ENCODE data around the gene SNX5. TPM values are rescaled to one million over a fixed set of nuclear protein-coding genes. Genes with fewer than 3 reads are reported as not detected.

SNX5 gene
- total RNA-seq, 1 donor from 2014 or later: 139 TPM

GRCh38 chr20:17941826-17942196 is 26.8 kb downstream of the SNX5 start:
- no peak overlapping the region for H3K4me3 Mint-ChIP-seq
- POLR2A ChIA-PET: interaction anchor here (0.6 kb wide), 1 partner anchor 60 kb away, joined by 10 read pairs; no protein-coding TSS in a partner anchor
- no peak overlapping the region for H3K27ac Mint-ChIP-seq
- no peak for ATAC-seq (ENCODE audit: low read depth)
- no peaks in the 10 kb centered on the region for H3K27me3 Mint-ChIP-seq
- H3K9me3 Mint-ChIP-seq: no peaks in the 10 kb centered on the region
- CTCF ChIA-PET: no interaction called here
- peaks cover 50% of the 10 kb centered on the region for H3K4me1 Mint-ChIP-seq
- H3K36me3 Mint-ChIP-seq (ENCODE audit: low read depth): peaks cover 63% of the 10 kb centered on the region
- intact Hi-C loops (cut with micrococcal nuclease): loop anchor here (2.0 kb wide), 1 partner anchor 17 kb away; no protein-coding TSS in a partner anchor
- TF ChIP-seq, protein P1, sequence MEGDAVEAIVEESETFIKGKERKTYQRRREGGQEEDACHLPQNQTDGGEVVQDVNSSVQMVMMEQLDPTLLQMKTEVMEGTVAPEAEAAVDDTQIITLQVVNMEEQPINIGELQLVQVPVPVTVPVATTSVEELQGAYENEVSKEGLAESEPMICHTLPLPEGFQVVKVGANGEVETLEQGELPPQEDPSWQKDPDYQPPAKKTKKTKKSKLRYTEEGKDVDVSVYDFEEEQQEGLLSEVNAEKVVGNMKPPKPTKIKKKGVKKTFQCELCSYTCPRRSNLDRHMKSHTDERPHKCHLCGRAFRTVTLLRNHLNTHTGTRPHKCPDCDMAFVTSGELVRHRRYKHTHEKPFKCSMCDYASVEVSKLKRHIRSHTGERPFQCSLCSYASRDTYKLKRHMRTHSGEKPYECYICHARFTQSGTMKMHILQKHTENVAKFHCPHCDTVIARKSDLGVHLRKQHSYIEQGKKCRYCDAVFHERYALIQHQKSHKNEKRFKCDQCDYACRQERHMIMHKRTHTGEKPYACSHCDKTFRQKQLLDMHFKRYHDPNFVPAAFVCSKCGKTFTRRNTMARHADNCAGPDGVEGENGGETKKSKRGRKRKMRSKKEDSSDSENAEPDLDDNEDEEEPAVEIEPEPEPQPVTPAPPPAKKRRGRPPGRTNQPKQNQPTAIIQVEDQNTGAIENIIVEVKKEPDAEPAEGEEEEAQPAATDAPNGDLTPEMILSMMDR (IDR thresholded peaks at IDR 0.05): no peak
- DNase-seq: no peak

- Mint-ChIP-seq H3K27ac (no peak overlapping the region), H3K4me3 (no peak overlapping the region), H3K4me1 (peaks cover 44% of the 10 kb centered on the region), H3K27me3 (no peaks in the 10 kb centered on the region), H3K9me3 (no peaks in the 10 kb centered on the region), H3K36me3 (ENCODE audit: low read depth) (peaks cover 57% of the 10 kb centered on the region)
- TF ChIP-seq, protein P1 (IDR thresholded peaks at IDR 0.05): no peak
- CTCF ChIA-PET: interaction anchor here (1.0 to 2.7 kb wide), 2 partner anchors 15 to 404 kb away, joined by 3 to 12 read pairs; no protein-coding TSS in a partner anchor
- ATAC-seq (ENCODE audit: low read depth) (no peak), DNase-seq (no peak)
- POLR2A ChIA-PET: interaction anchor here (1.2 to 4.0 kb wide), 2 partner anchors 27 to 259 kb away, joined by 3 to 20 read pairs; partner anchors contain the start of genes MGME1, RRBP1 and SNX5
- intact Hi-C loops (cut with micrococcal nuclease): no loop called here
Observed at GRCh38 chr20:17941087-17941825, 27.3 kb downstream of the SNX5 start.

DNA sequence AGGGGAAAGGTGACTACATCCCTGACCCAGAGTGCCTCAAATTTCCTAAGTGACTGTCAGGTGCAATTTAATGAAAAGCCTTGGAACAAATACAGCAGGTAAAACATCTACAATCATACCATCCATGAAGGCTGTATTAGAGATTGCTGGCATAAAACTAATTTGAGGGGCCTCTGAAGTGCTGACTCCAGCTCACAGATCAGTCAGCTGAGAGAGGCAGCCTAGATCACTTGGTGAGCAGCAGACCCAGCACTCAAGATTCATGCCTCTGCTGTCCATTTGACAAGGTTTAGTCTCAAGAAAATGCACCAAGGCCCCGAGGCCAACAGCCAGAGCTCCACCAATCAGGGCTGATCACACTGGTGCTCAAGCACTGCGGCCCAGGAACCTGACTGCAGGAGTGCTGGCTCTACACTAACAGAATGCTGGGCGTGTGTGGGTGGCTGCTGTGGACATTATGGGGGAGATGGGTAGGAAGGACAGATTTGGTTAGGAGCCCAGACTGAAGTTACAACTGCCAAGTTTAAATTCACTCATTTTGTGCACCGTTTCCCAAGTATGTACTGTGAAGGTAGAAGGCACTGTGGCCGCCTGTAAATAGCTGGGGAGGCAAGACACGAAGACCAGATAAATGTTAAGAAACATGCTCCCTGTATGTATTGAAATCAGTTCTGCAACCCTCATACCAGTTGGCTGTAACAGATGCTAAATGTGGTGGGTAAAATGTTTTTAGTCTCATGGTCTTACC is 28.2 kb downstream of the SNX5 start:
- H3K27ac Mint-ChIP-seq: peak overlapping the region; percentile 27
- H3K27me3 Mint-ChIP-seq: no peaks in the 10 kb centered on the region
- H3K36me3 Mint-ChIP-seq (ENCODE audit: low read depth): peaks cover 49% of the 10 kb centered on the region
- no peaks in the 10 kb centered on the region for H3K9me3 Mint-ChIP-seq
- TF ChIP-seq, protein P1 (IDR thresholded peaks at IDR 0.05): no peak
- H3K4me3 Mint-ChIP-seq: no peak overlapping the region
- CTCF ChIA-PET: interaction anchor here (1.0 to 2.7 kb wide), 2 partner anchors 16 to 403 kb away, joined by 3 to 12 read pairs; no protein-coding TSS in a partner anchor
- no peak for ATAC-seq (ENCODE audit: low read depth)
- POLR2A ChIA-PET: interaction anchor here (1.2 to 4.0 kb wide), 2 partner anchors 28 to 258 kb away, joined by 3 to 20 read pairs; partner anchors contain the start of genes MGME1, RRBP1 and SNX5
- intact Hi-C loops (cut with micrococcal nuclease): no loop called here
- DNase-seq: no peak
- peaks cover 40% of the 10 kb centered on the region for H3K4me1 Mint-ChIP-seq

GRCh38 chr20:17939622-17940223 is 28.9 kb downstream of the SNX5 start:
- peaks cover 35% of the 10 kb centered on the region for H3K4me1 Mint-ChIP-seq
- no peak overlapping the region for H3K4me3 Mint-ChIP-seq
- ChIA-PET POLR2A (interaction anchor here (0.9 to 4.0 kb wide), 6 partner anchors 19 to 349 kb away, joined by 3 to 20 read pairs (median 5); partner anchors contain the start of genes MGME1, RRBP1, SNX5 and ZNF133), CTCF (interaction anchor here (1.0 to 3.5 kb wide), 26 partner anchors 9 to 435 kb away, joined by 3 to 46 read pairs (median 5); partner anchors contain the start of gene RRBP1)
- H3K27ac Mint-ChIP-seq: no peak overlapping the region
- H3K36me3 Mint-ChIP-seq (ENCODE audit: low read depth): peaks cover 42% of the 10 kb centered on the region
- intact Hi-C loops (cut with micrococcal nuclease): loop anchor here (1.0 to 2.0 kb wide), 7 partner anchors 29 to 434 kb away; partner anchors contain the start of genes DSTN, MGME1 and SNX5
- ATAC-seq (ENCODE audit: low read depth) (peak; percentile 6), DNase-seq (no peak)
- TF ChIP-seq, protein P1 (IDR thresholded peaks at IDR 0.05): no peak
- H3K27me3 Mint-ChIP-seq: no peaks in the 10 kb centered on the region
- H3K9me3 Mint-ChIP-seq: no peaks in the 10 kb centered on the region
